Ovary (tissue), 3 donors: ENCODE measurements around the gene FOXP1.

Experiments used
- CTCF ChIP-seq, 3 donors: fragments of 450-650 bp in 2 of 3; fragments of 200-600 bp in 1 of 3; IDR thresholded peaks; one replicate each; pipeline versions ENCODE4 v1.5.1 to v1.8.0; 2016 to 2022; ENCODE audit warnings: antibody characterized with exemption in 3 of 3, mild to moderate bottlenecking in 1 of 3
- EP300 ChIP-seq: sonication (generic); formaldehyde crosslinking; IDR thresholded peaks from one replicate; pipeline ENCODE4 v1.6.1; 2017; ENCODE audit warnings: antibody characterized with exemption
- POLR2A ChIP-seq: fragments of 450-650 bp; IDR thresholded peaks from one replicate; pipeline ENCODE4 v1.6.1; 2017; ENCODE audit warnings: antibody characterized with exemption, mild to moderate bottlenecking, moderate library complexity
- donor health status: DM: no; HTN: no; CAD: no.

- TF ChIP-seq CTCF (IDR thresholded peaks at IDR 0.05) (no peak), EP300 (no peak), POLR2A (no peak)
Measured at GRCh38 chr3:70992131-70992530, 591.4 kb downstream of the FOXP1 start.
